GM12874 (cell line): ENCODE measurements around the gene PRKACB.

ENCODE experiments used
- CTCF ChIP-seq: IDR thresholded peaks from 2 replicates; pipeline ENCODE4 v1.5.1; 2011; ENCODE audit warnings: low read depth, mild to moderate bottlenecking, control low read depth, low read length, moderate library complexity; ENCODE audit not compliant: insufficient read depth

PRKACB gene

GRCh38 chr1:84159533-84160240 lies 15.6 kb downstream of the PRKACB start:
- no peak for TF ChIP-seq CTCF

GRCh38 chr1:84162295-84162694 lies 18.2 kb downstream of the PRKACB start:
- TF ChIP-seq CTCF: no peak

DNA sequence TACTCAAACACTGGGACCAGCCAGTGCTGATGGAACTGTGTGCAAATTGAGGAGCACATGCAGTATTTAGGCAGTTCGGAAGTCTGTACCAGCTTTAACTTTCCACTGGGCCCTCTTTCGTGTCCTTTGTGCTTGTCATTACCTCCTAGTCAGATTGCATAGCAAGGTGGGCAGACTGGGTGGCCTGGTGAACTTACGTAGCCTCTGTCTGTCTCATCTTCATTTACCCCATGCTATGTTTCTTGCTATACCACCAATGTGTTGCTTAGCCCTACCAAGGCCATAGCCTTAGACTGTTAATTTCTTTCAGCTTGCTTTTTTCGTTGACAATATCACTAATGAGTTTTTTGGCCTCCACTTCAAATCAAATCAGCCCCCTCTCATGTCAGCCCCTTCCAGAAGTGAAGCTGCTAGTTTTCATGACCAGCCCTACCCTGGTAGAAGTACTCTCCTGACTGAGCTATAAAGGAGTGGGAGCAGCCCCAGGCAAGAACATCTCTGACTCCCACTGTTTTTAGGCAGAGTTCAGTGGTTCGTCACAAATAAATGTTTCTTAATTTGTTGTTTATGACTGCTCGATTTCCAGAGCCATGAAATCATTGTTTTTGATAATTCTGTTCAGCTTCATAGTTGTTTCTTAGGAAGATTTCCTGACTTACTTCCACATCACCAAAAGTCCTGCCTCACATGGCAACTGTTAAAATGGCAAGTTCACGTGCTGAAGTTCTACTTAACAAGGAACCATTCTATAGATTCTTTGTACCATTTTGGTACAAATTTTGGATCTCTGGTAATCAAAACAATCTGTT lies 19.3 kb downstream of the PRKACB start:
- no peak for TF ChIP-seq CTCF

DNA sequence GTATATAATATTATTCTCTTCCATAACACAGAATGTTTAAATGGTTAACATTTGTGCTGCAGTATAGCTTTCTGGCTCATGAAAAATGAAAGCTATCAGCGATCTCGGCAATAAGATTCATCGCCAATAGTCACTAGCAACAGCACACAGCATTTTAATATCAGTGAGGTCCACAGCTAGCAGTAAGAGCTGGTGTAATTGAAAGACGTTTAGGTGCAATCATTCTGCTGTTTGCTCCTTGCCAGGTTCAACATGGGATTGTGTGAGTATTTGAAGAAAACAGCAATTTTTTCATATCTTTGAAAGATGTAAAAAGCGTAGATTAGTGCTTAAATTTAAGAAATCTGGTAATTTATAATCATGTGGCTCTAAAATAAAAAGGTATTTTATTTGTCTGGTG lies 20.1 kb downstream of the PRKACB start:
- no peak for TF ChIP-seq CTCF

DNA sequence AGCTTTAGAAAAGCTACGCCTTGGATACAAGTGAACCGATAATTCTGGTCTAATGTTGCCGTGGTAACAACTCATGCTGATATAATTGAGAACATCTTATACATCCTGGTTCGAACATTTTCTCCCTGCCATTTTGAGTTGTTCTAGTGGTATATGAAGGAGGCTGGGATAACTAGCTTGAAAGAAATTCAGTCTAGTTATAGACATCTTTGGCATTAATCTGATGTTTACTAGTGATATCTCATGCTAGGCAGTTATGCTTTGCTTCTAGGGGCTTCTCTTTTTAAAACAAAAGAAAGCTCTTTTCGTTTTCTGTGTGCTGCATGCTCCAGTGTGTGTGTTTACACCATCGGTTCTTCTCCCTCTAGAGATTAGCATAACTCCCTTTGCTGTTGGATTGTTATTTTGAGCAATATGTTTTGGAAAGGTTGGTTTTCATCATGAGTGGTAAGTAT lies 20.5 kb downstream of the PRKACB start:
- TF ChIP-seq CTCF: no peak

GRCh38 chr1:84165601-84166000 lies 21.5 kb downstream of the PRKACB start:
- TF ChIP-seq CTCF: no peak

DNA sequence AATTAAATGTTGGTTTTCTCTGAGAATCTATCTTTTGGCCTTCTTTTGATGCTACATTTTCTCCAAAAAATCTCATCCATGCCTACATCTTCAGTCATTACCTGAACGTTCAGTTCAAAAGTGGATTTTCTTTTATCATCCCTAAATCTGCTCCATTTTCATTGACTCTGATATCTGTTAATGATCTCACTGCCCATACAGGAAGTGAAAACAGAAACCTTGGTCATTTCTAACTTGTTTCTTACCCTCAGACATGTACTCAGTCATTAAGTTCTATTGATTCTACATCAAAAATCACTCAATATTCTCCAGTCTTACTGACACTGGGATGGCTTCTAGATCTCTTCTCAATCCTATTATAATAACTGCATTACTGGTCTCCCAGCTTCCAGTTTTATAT lies 22.7 kb downstream of the PRKACB start:
- TF ChIP-seq CTCF: no peak
